SKM-1 (cell line): ENCODE data around the gene PNPLA7.
A peak's percentile ranks its signal among the peaks of the same experiment; 100 is the strongest.
"Not testable (repeated sequence)": the region's sequence is repeated elsewhere in the genome, so short reads cannot be mapped to it uniquely, and the experiment has no call there.

Experiments
- DNase-seq: peaks from one replicate; lab custom pipeline; 2025; ENCODE audit not compliant: unreplicated experiment; lab: John Stamatoyannopoulos, UW

Gene PNPLA7

GRCh38 chr9:137423514-137424291 is 126.5 kb downstream of the PNPLA7 start:
- no peak for DNase-seq

DNA sequence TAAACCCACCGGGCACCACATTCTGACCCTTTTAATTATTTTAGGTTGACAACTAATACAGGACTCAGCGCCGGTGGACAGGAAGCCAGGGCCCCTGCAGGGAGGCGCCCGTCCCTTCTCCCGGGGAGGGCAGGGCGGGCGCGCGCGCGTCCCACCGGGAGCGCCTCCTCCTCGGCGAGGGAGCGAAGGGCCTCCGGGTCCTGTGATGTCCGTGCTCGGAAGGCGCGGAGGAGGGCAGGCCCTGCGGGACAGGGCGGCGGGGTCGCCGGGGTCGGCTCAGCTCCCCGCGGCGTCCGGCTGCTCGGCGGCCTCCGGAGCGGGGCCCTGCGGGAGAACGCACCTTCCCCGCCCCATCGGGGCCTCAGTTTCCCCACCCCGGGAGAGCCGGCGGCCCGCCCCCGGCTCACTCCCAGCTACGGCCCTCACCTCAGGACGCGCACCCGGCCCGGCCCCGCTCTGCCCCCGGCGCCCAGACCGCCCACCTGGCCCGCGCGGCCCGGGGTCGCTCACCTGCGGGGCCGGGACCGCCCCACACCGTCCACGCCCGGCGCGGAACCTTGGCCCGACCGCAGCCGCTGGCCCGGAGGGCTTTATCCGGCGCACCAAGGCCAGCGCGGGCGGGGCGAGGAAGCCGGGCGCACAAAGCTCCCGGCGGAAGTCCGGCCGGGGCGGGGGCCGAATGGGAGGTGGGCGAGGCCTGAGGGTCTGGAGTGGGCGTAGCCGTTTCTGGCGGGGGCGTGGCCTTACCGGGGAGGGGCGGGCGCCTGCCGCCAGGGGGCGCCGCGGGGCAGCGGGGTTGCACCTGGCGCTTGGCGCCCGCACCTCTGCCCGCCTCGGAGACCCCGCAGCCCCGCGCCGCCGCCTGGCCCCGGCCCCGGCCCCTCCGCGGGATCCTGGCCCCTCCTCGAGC is 127.3 kb downstream of the PNPLA7 start, which contains the start of the genes EXD3 and NOXA1:
EXD3 (minus strand) TSS at position 559 of the 910 bp plus-strand sequence. CDS start 27,805 bp downstream, outside the sequence.
NOXA1 (plus strand) TSS at position 790 of the 910 bp plus-strand sequence. CDS start 137 bp downstream, outside the sequence.
- DNase-seq, result peak; percentile 73

DNA sequence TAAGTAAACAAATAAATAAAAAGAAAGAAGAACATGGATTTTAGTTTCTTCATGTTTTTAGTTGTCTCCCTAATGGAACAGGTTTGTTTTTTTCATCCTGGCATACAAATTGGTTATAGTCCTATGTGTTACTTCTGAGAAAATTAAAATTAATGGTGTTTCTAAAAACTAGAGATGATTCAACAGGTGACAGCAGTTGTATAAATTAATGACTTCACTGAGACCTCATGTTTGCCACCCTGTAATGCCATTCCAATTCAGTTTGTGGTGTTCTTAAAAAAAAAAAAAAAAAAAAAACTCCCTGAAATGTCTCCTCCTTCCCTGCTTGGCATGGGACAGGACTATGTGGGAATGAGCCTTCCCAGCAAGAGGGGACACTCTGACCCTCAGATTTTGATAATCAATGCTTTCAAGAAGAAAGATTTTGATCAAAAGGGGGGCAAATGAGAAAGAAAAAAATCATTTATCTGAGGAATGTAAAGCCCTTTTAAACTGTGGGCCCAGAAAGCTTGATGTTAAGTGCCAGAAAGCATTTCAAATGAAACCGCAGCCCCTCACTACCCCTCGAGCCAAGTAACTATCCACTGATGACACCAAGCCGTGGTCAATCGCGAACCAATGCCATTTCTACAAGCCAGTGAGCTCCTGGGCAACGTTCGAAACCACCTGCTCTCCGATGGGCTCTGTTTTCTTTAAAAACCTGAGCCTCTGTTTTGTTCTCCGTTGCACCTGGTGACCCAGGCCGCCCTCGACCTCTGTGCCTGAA is 128.2 kb downstream of the PNPLA7 start:
- DNase-seq, result no peak

DNA sequence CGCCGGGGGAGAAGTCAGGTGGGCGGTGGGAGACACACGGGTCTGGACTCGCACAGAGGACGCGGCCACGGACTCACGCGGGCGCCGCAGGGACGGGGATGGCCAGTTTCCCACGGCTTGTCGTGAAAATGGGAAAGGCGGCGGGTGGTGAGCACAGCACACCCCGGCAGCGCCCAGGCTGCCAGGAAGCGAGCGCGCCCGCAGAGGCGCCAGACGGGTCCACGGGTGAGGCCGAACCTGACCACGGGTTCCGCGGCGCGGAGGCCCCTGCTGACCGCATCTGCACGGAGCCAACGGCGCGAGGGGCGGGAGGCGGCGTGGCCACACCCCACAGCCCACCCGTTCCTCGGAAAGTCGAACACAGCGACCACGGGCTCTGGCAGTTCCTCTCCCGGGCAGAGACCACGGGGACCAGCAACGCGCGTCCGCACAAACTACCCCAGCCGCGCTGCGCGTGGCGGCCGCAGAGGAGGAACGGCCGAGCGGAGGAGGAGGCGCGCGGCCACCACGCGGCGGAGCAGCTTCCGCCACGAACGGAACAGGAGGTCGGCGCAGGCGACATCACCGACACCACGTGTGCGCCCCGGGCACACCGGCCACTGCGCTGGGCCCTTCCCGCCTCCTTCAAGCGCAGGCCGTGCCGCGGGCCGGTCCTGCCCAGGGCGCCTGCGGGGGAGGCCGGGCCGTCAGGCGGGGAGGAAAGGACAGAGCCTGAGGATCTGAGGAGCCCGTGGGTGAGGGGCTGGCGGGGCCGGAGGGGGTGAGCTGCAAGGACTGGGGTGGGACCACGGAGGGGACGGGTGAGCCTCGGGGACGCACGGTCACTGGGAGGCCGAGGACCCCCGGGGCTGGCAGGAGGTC is 132.8 kb downstream of the PNPLA7 start:
- DNase-seq, result no peak

- no peak for DNase-seq
Observed at GRCh38 chr9:137416563-137417151, 133.5 kb downstream of the PNPLA7 start.

DNA sequence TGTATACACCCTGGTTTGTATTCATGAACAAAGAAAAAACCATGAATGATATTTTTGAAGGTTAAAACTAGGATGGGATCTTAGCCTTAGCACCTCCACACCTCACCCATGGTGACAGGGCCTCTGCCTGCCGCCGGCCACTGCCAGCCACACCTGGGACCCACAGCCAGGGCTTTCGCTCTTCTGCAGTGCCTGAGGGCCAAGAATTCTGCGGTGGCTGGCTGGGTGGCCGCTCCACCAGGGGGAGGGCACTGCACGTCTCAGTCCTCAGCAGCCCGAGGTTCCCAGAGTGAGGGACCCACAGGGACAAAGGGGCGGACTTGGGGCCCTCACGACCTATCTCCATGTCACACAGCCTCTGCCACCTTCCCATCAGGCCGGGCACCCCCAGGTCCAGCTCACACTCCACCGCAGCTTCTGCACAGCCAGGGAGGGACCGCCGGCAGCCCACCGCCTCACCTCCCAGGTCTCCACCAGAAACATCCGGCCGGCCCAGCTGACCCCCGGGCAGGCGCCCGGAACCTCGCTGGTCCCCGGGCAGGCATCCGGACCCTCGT is 134.1 kb downstream of the PNPLA7 start:
- DNase-seq, result no peak

DNA sequence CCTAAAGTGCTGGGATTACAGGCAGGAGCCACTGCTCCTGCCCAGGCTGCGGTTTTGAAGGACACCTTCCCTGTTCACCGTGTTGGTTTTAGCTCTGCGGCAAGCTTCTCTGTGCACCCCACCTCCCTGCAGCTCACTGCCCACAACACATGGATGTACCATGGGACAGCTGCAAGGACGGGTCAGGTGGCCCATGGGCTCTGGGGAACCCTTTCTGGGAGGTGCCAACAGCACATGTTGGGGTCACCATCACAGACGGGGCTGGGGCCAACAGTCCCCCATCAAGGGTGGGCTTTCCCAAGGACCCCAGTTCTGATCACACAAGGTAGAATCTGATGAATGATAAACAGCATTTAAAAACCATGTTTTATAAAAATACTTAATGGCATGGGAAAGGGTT is 134.8 kb downstream of the PNPLA7 start:
- no peak for DNase-seq

- no peak for DNase-seq
Observed at GRCh38 chr9:137412431-137412830, 137.8 kb downstream of the PNPLA7 start.

DNA sequence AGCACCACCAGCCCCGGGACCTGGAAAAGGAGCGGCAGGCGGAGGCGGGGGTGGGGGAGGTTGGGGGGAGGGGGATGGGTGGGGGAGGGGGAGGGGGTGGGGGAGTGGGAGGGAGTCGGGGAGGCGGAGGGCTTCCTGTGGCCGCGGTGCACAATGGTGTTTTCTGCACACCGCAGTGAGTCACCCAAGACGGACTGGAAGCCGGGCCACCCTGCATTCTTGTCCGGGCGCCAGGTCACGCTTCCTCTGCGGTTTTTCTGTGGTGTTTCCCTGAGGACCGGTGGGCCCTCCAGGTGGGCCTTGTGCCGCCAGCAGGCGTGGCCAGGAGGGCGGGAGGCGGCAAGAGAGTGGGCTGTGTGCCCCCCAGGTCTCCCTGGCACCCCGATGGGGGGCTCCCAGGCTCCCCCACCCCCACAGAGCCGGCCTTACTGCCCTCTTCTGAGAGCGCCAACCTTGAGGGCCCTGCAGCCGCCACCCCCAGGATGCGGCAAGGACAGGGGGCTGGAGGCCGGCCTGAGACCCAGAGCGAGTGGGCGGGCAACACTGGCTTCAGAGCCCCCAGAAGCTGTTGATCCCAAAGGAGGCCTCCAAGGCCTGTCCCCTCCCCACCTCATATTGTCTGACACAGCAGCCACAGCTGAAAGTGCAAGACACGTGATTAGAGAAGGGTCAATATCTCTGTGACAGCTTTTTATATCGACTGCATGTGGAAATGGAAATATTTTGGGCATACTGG is 138.4 kb downstream of the PNPLA7 start:
- peak; percentile 15 for DNase-seq

- DNase-seq, result no peak
Observed at GRCh38 chr9:137411260-137411644, 138.9 kb downstream of the PNPLA7 start.

DNA sequence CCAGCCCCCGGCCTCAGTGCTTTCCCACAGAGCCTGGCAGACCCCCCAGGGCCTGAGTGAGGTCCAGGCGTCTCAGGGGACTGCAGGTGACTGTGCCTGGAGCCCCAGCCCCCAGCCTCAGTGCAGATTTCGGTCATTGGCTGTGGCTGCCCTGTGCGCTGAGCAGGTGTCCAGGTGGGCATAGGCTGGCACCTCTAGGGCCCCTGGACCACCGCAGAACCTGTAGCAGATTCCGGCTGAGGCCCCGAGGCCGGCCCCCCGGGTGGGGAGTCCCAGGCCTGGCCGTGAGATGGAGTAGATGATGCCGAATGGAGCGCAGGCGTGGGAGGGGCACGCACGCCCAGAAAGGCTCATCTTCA is 139.3 kb downstream of the PNPLA7 start:
- DNase-seq, result no peak

DNA sequence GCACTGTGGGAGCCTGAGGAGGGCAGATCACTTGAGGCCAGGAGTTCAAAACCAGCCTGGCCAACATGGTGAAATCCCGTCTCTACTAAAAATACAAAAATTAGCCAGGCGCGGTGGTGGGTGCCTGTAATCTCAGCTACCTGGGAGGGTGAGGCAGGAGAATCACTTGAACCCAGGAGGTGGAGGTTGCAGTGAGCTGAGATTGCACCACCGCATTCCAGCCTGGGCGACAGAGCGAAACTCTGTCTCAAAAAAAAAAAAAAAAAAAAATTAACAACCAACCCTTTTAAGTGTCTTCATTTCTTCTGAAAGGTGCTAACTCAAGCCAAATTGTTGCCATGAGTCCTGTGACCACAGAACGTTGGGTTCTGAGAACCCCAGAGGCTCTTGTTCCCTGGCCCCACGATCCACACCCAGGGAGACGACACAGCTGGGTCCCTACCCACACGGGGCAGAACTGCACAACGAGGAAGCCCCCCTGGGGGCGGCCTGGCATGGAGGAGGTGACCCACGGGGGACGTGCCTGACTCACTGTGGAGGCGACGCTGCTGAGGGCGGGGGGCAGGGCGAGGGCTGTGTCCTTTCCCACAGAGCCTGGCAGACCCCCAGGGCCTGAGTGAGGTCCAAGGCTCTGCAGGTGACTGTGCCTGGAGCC is 139.8 kb downstream of the PNPLA7 start:
- not testable (repeated sequence) for DNase-seq
